Measurements from ENCODE around the gene PTPN14. TPM values are rescaled to one million over a fixed set of nuclear protein-coding genes. Genes with fewer than 3 reads are reported as not detected.

The PTPN14 gene
- total RNA-seq, 1 experiment from 2014 or later, result 76.4 TPM

GRCh38 chr1:214413315-214413714 is 138.1 kb downstream of the PTPN14 start:
- DNase-seq, result no peak
- no peak overlapping the region for H3T11ph ChIP-seq (ENCODE audit: low read length)

More at GRCh38 chr1:214413315-214413714, 138.1 kb downstream of the PTPN14 start:
- Histone ChIP-seq H2BK12ac (ENCODE audit: insufficient read length, low read depth, low read length) (no peak overlapping the region), H2BK5ac (ENCODE audit: insufficient read length, low read length) (no peak overlapping the region), H3K27ac (ENCODE audit: insufficient read length, low read depth, low read length) (no peak overlapping the region), H2BK15ac (ENCODE audit: low read depth, low read length) (no peak overlapping the region), H4K8ac (replicated peaks; ENCODE audit: insufficient read length, low read depth, low read length) (no peak overlapping the region), H3K23me2 (ENCODE audit: insufficient read length, low read depth, low read length, poor library complexity, severe bottlenecking) (no peaks in the 10 kb centered on the region), H3K9me3 (ENCODE audit: control insufficient read depth, low read depth, low read length) (no peaks in the 10 kb centered on the region), H4K91ac (ENCODE audit: insufficient read length, low read depth, low read length) (no peak overlapping the region), H2BK120ac (ENCODE audit: low read depth, low read length, poor library complexity, severe bottlenecking) (no peak overlapping the region), H3K27me3 (ENCODE audit: insufficient read depth, low read length) (no peaks in the 10 kb centered on the region), H2AK5ac (ENCODE audit: insufficient read length, low read length) (no peak overlapping the region), H4K20me1 (ENCODE audit: control insufficient read depth, insufficient read depth, insufficient read length) (no peaks in the 10 kb centered on the region), H3K4me1 (ENCODE audit: insufficient read depth, low read length) (peaks cover 2% of the 10 kb centered on the region; the same call in 1 of the 2 replicates), H2AFZ (ENCODE audit: low read length) (no peak overlapping the region), H3K18ac (ENCODE audit: insufficient read length, low read depth, low read length) (no peak overlapping the region), H3K4ac (ENCODE audit: low read depth, low read length) (no peak overlapping the region), H3K23ac (ENCODE audit: insufficient read length, low read depth, low read length) (no peak overlapping the region), H3K4me2 (ENCODE audit: insufficient read depth, insufficient read length, low read length) (no peak overlapping the region), H3K9ac (ENCODE audit: extremely low read depth, insufficient read length, low read length) (no peak overlapping the region), H3K56ac (ENCODE audit: insufficient read length, low read depth, low read length) (no peak overlapping the region), H4K5ac (ENCODE audit: insufficient read length, low read depth, low read length) (no peak overlapping the region), H3K14ac (ENCODE audit: insufficient read depth, low read length) (no peak overlapping the region), H3K79me2 (ENCODE audit: insufficient read depth, low read length) (no peaks in the 10 kb centered on the region; the same call in 1 of the 2 replicates), H2BK20ac (ENCODE audit: low read depth, low read length, poor library complexity, severe bottlenecking) (no peak overlapping the region), H3K79me1 (ENCODE audit: insufficient read depth, low read depth, low read length, poor library complexity, severe bottlenecking) (no peaks in the 10 kb centered on the region)
- Mint-ChIP-seq H3K36me3 (ENCODE audit: insufficient read depth in 1 of 3, low read depth in 3 of 3) (peaks cover 7 to 16% (median 14%) of the 10 kb centered on the region in 3 experiments; a peak in 6 of 7 replicates), H3K9me3 (no peaks in the 10 kb centered on the region), H3K4me3 (no peak overlapping the region), H3K4me1 (peaks cover 17 to 28% of the 10 kb centered on the region in 2 experiments; a peak in 3 of 4 replicates), H3K27me3 (ENCODE audit: low read depth) (no peaks in the 10 kb centered on the region), H3K27ac (no peak overlapping the region)
- TF ChIP-seq, protein P1, sequence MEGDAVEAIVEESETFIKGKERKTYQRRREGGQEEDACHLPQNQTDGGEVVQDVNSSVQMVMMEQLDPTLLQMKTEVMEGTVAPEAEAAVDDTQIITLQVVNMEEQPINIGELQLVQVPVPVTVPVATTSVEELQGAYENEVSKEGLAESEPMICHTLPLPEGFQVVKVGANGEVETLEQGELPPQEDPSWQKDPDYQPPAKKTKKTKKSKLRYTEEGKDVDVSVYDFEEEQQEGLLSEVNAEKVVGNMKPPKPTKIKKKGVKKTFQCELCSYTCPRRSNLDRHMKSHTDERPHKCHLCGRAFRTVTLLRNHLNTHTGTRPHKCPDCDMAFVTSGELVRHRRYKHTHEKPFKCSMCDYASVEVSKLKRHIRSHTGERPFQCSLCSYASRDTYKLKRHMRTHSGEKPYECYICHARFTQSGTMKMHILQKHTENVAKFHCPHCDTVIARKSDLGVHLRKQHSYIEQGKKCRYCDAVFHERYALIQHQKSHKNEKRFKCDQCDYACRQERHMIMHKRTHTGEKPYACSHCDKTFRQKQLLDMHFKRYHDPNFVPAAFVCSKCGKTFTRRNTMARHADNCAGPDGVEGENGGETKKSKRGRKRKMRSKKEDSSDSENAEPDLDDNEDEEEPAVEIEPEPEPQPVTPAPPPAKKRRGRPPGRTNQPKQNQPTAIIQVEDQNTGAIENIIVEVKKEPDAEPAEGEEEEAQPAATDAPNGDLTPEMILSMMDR (conservative IDR thresholded peaks at IDR 0.05), result no peak
